Measurements from ENCODE around the gene NSRP1. TPM values are rescaled to one million over a fixed set of nuclear protein-coding genes. Genes with fewer than 3 reads are reported as not detected.

The NSRP1 gene
- total and polyA plus RNA-seq, 4 donors, result 22.3 to 33.5 (median 23.8) TPM

- peaks cover 0 to 18% (median 8%) of the 10 kb centered on the region in 4 donors for H3K36me3 ChIP-seq (ENCODE audit: control insufficient read depth in 4 of 4, insufficient read depth in 4 of 4, low read length in 4 of 4)
- DNase-seq (no peak), ATAC-seq (ENCODE audit: insufficient read depth, low FRiP score) (no peak)
- H3K9me3 ChIP-seq (ENCODE audit: control insufficient read depth in 4 of 4, insufficient read depth in 3 of 4, low read length in 3 of 4), result peaks cover 0 to 4% (median 0%) of the 10 kb centered on the region in 4 donors
- WGBS, 2 donors, result 96 to 97% methylated on average over 4 of the region's 4 CpGs
- no peak overlapping the region for H3K27ac ChIP-seq (ENCODE audit: low read depth in 1 of 2, low read length in 1 of 2)
- no peak overlapping the region for H3K4me3 ChIP-seq
- H3K9ac ChIP-seq (ENCODE audit: insufficient read depth in 1 of 2, low read length in 2 of 2), result no peak overlapping the region
- H3K4me1 ChIP-seq (ENCODE audit: control insufficient read depth in 5 of 5, insufficient read depth in 5 of 5, low read length in 5 of 5), result peaks cover 0 to 6% (median 0%) of the 10 kb centered on the region in 5 donors
- no peak for TF ChIP-seq CTCF (IDR thresholded peaks at IDR 0.05; ENCODE audit: control extremely low read depth, extremely low read depth)
- no peaks in the 10 kb centered on the region for H3K27me3 ChIP-seq (ENCODE audit: control insufficient read depth in 3 of 3, insufficient read depth in 3 of 3, low read length in 2 of 3)
These were observed 47.9 kb downstream of the NSRP1 start for GRCh38 chr17:30164531-30164930.

DNA sequence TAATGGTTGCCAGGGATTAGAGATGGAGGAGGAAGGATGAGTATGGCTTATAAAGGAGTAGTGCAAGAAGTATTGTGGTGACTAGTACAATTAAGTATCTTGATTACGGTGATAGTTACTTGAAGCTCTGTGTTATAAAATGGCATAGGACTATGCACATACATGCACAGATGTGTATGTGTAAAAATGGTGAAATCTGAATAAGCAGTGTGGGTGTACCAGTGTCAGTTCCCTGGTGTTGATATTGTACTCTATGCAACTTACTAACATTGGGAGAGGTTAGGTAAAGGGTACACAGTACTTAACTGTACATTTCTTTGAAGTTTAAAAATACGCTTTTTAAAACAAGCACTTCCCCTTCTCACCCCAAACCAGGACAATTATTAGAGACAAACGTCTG lies 48.5 kb downstream of the NSRP1 start:
- Histone ChIP-seq H3K27me3 (ENCODE audit: control insufficient read depth in 3 of 3, insufficient read depth in 3 of 3, low read length in 2 of 3) (no peaks in the 10 kb centered on the region), H3K36me3 (ENCODE audit: control insufficient read depth in 4 of 4, insufficient read depth in 4 of 4, low read length in 4 of 4) (peaks cover 0 to 13% (median 5%) of the 10 kb centered on the region in 4 donors), H3K4me3 (no peak overlapping the region), H3K4me1 (ENCODE audit: control insufficient read depth in 5 of 5, insufficient read depth in 5 of 5, low read length in 5 of 5) (peaks cover 0 to 6% (median 0%) of the 10 kb centered on the region in 5 donors), H3K9me3 (ENCODE audit: control insufficient read depth in 4 of 4, insufficient read depth in 3 of 4, low read length in 3 of 4) (peaks cover 0 to 2% (median 0%) of the 10 kb centered on the region in 4 donors), H3K27ac (ENCODE audit: low read depth in 1 of 2, low read length in 1 of 2) (no peak overlapping the region), H3K9ac (ENCODE audit: insufficient read depth in 1 of 2, low read length in 2 of 2) (no peak overlapping the region)
- ATAC-seq (ENCODE audit: insufficient read depth, low FRiP score) (no peak), DNase-seq (no peak)
- WGBS, 2 donors, result 80 to 87% methylated on average over 3 of the region's 3 CpGs
- TF ChIP-seq CTCF (IDR thresholded peaks at IDR 0.05; ENCODE audit: control extremely low read depth, extremely low read depth), result no peak

DNA sequence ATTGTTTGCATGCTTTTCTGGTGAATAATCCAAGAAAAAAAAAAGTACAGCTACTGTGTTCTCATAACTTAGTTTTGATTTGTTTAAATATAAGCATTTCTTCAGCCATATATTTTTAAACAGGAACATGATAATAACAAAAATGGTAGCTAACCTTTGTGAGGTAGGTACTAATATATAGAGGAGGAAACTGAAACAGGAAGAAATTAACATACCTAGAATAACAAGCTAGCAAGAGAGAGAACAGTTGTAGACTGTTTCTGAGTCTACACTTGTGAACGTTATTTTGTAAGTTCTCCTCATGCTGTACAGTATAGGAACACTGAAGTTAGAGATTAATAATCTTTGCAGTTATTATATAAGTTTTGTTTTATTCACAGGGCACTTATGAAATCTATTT lies 49.3 kb downstream of the NSRP1 start:
- no peak for ATAC-seq (ENCODE audit: insufficient read depth, low FRiP score)
- no peak for TF ChIP-seq CTCF (IDR thresholded peaks at IDR 0.05; ENCODE audit: control extremely low read depth, extremely low read depth)

DNA sequence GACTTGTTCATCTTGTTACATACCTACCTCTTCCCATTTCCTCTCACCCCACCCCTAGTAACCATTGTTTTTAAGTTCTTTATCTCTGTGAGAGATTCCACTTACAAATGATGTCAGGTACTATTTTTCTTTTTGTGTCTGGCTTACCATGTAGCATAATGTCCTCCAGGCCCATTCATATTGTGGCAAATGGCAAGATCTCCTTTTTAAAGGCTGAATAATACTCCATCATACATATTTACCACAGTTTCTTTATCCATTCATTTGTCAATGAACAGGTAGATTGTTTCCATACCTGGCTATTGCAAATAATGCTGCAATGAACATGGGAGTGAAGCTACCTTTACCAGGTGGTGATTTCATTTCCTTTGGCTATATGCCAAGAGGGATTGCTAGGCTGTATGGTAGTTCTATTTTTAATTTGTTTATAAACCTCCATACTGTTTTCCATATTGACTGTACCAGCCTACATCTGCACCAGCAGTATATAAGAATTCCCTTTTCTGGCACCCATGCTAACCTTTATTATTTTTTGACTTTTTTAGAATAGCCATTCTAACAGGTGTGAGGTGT lies 53.9 kb downstream of the NSRP1 start:
- no peak overlapping the region for H3K27ac ChIP-seq (ENCODE audit: low read depth in 1 of 2, low read length in 1 of 2)
- H3K9me3 ChIP-seq (ENCODE audit: control insufficient read depth in 4 of 4, insufficient read depth in 3 of 4, low read length in 3 of 4), result no peaks in the 10 kb centered on the region
- no peak for TF ChIP-seq CTCF (IDR thresholded peaks at IDR 0.05; ENCODE audit: control extremely low read depth, extremely low read depth)
- no peak overlapping the region for H3K4me3 ChIP-seq
- H3K27me3 ChIP-seq (ENCODE audit: control insufficient read depth in 3 of 3, insufficient read depth in 3 of 3, low read length in 2 of 3), result no peaks in the 10 kb centered on the region
- peaks cover 1 to 20% (median 12%) of the 10 kb centered on the region in 4 donors for H3K36me3 ChIP-seq (ENCODE audit: control insufficient read depth in 4 of 4, insufficient read depth in 4 of 4, low read length in 4 of 4)
- no peaks in the 10 kb centered on the region for H3K4me1 ChIP-seq (ENCODE audit: control insufficient read depth in 5 of 5, insufficient read depth in 5 of 5, low read length in 5 of 5)
- DNase-seq (no peak), ATAC-seq (ENCODE audit: insufficient read depth, low FRiP score) (no peak)
- H3K9ac ChIP-seq (ENCODE audit: insufficient read depth in 1 of 2, low read length in 2 of 2), result no peak overlapping the region

More for the DNA sequence above, 49.3 kb downstream of the NSRP1 start:
- H3K9ac ChIP-seq (ENCODE audit: insufficient read depth in 1 of 2, low read length in 2 of 2), result no peak overlapping the region
- no peak for DNase-seq
- no peak overlapping the region for H3K27ac ChIP-seq (ENCODE audit: low read depth in 1 of 2, low read length in 1 of 2)
- no peak overlapping the region for H3K4me3 ChIP-seq
- 57 to 58% methylated on average over 1 of the region's 1 CpG for WGBS, 2 donors
- no peaks in the 10 kb centered on the region for H3K27me3 ChIP-seq (ENCODE audit: control insufficient read depth in 3 of 3, insufficient read depth in 3 of 3, low read length in 2 of 3)
- H3K4me1 ChIP-seq (ENCODE audit: control insufficient read depth in 5 of 5, insufficient read depth in 5 of 5, low read length in 5 of 5), result peaks cover 0 to 3% (median 0%) of the 10 kb centered on the region in 5 donors
- H3K36me3 ChIP-seq (ENCODE audit: control insufficient read depth in 4 of 4, insufficient read depth in 4 of 4, low read length in 4 of 4), result peaks cover 1 to 11% (median 5%) of the 10 kb centered on the region in 4 donors
- H3K9me3 ChIP-seq (ENCODE audit: control insufficient read depth in 4 of 4, insufficient read depth in 3 of 4, low read length in 3 of 4), result no peaks in the 10 kb centered on the region
